ENCODE measurements around the gene MBLAC1.

DNA sequence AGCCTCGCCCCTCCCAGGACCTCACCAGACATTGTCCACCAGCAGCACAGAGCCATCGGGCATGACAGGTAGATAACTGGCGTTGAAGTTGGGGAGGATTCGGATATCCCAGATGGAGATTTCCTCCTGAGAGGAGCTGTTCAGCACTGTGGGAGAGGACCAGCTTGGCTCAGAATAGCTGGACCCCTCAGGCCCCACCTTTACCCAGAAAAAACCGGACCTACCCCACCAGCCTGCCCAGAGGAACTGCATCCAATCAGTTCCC lies 30.2 kb downstream of the MBLAC1 start:
- TF ChIP-seq, protein P1, sequence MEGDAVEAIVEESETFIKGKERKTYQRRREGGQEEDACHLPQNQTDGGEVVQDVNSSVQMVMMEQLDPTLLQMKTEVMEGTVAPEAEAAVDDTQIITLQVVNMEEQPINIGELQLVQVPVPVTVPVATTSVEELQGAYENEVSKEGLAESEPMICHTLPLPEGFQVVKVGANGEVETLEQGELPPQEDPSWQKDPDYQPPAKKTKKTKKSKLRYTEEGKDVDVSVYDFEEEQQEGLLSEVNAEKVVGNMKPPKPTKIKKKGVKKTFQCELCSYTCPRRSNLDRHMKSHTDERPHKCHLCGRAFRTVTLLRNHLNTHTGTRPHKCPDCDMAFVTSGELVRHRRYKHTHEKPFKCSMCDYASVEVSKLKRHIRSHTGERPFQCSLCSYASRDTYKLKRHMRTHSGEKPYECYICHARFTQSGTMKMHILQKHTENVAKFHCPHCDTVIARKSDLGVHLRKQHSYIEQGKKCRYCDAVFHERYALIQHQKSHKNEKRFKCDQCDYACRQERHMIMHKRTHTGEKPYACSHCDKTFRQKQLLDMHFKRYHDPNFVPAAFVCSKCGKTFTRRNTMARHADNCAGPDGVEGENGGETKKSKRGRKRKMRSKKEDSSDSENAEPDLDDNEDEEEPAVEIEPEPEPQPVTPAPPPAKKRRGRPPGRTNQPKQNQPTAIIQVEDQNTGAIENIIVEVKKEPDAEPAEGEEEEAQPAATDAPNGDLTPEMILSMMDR (IDR thresholded peaks at IDR 0.05; ENCODE audit: borderline replicate concordance, extremely low read depth, low read length, poor library complexity, severe bottlenecking), result no peak
- no peak for TF ChIP-seq EZH2 (IDR thresholded peaks at IDR 0.05; ENCODE audit: borderline replicate concordance, low read depth, low read length, severe bottlenecking)

Data from DND-41 (cell line).